22Rv1 (cell line): ENCODE data around the gene CEP192.

Experiments used
- H3K27ac ChIP-seq: fragments of 450-650 bp; 2 replicates; pipeline ENCODE4 v1.5.1; 2017
- ZFX ChIP-seq: fragments of 450-650 bp; IDR thresholded peaks from 2 replicates; pipeline ENCODE4 v1.6.1; 2017; ENCODE audit warnings: antibody characterized with exemption, borderline replicate concordance
- TF ChIP-seq, protein P1 (sequence below): fragments of 450-650 bp; IDR thresholded peaks from 2 replicates; pipeline ENCODE4 v1.5.1; 2017; ENCODE audit warnings: mild to moderate bottlenecking

CEP192 gene

GRCh38 chr18:13103366-13103765, 112.2 kb downstream of the CEP192 start:
- TF ChIP-seq ZFX = no peak
- TF ChIP-seq, protein P1, sequence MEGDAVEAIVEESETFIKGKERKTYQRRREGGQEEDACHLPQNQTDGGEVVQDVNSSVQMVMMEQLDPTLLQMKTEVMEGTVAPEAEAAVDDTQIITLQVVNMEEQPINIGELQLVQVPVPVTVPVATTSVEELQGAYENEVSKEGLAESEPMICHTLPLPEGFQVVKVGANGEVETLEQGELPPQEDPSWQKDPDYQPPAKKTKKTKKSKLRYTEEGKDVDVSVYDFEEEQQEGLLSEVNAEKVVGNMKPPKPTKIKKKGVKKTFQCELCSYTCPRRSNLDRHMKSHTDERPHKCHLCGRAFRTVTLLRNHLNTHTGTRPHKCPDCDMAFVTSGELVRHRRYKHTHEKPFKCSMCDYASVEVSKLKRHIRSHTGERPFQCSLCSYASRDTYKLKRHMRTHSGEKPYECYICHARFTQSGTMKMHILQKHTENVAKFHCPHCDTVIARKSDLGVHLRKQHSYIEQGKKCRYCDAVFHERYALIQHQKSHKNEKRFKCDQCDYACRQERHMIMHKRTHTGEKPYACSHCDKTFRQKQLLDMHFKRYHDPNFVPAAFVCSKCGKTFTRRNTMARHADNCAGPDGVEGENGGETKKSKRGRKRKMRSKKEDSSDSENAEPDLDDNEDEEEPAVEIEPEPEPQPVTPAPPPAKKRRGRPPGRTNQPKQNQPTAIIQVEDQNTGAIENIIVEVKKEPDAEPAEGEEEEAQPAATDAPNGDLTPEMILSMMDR = peak; percentile 35
- H3K27ac ChIP-seq = no peak overlapping the region

- TF ChIP-seq, protein P1 = no peak
- no peak for TF ChIP-seq ZFX
- H3K27ac ChIP-seq = no peak overlapping the region
Measured at GRCh38 chr18:13105059-13105458, 113.9 kb downstream of the CEP192 start.

DNA sequence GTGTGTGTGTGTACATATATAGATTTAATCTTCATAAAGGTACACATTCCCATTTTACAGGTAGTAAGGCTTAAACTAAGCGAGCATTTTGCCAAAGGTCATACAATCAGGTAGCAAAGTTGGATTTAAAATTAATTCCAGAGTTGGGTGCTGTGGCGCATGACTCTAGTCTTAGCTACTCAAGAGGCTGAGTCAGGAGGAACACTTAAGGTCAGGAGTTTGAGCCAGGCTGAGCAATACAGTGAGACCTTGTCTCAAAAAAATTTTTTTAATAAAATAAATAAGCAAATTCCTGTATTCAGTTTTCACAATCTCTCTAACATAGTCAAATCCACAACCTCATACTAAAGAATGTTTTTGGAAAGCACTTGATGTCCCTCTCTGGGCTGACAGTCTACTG, 115.9 kb downstream of the CEP192 start:
- TF ChIP-seq, protein P1 = no peak
- TF ChIP-seq ZFX = no peak

GRCh38 chr18:13108330-13108729, 117.2 kb downstream of the CEP192 start:
- H3K27ac ChIP-seq = no peak overlapping the region

More for the DNA sequence above, 115.9 kb downstream of the CEP192 start:
- no peak overlapping the region for H3K27ac ChIP-seq

DNA sequence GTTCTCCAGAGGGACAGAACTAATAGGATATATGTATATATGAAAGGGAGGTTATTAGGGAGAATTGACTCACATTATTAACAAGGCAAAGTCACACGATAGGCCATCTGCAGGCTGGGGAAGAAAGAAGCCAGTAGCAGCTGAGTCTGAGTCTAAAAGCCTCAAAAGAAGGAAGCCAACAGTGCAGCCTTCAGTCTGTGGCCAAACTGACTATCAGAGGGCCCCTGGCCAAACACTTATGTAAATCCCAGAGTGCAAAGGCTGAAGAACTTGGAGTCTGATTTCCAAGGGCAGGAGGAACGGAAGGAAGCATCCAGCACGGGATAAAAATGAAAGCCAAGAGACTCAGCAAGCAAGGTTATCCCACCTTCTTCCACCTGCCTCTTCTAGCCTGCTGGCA, 119.4 kb downstream of the CEP192 start:
- TF ChIP-seq, protein P1 = no peak
- no peak for TF ChIP-seq ZFX
- no peak overlapping the region for H3K27ac ChIP-seq

More at GRCh38 chr18:13108330-13108729, 117.2 kb downstream of the CEP192 start:
- TF ChIP-seq ZFX = no peak
- TF ChIP-seq, protein P1 = no peak

GRCh38 chr18:13112982-13113381, 121.8 kb downstream of the CEP192 start:
- H3K27ac ChIP-seq = no peak overlapping the region
- no peak for TF ChIP-seq ZFX
- TF ChIP-seq, protein P1 = no peak

- TF ChIP-seq, protein P1 = no peak
- TF ChIP-seq ZFX = no peak
- no peak overlapping the region for H3K27ac ChIP-seq
Measured at GRCh38 chr18:13120255-13120654, 129.1 kb downstream of the CEP192 start.
